Progenitor cell of endocrine pancreas (in vitro differentiated cells): ENCODE data around the gene ADAM12. TPM values are rescaled to one million over a fixed set of nuclear protein-coding genes. Genes with fewer than 3 reads are reported as not detected.

ENCODE experiments used
- DNase-seq: peaks from one replicate; pipeline ENCODE4 v3.0.0; 2021; ENCODE audit warnings: low spot score; ENCODE audit not compliant: unreplicated experiment
- H3K27ac Mint-ChIP-seq: 2 replicates; pipeline ENCODE4 v1.8.0; 2021; ENCODE audit warnings: mild to moderate bottlenecking, moderate library complexity, mixed read lengths
- H3K27me3 Mint-ChIP-seq: 2 replicates; pipeline ENCODE4 v1.8.0; 2021; ENCODE audit warnings: mixed read lengths
- H3K36me3 Mint-ChIP-seq: 2 replicates; pipeline ENCODE4 v1.8.0; 2022; ENCODE audit warnings: mixed read lengths; ENCODE audit not compliant: insufficient read depth
- H3K4me1 Mint-ChIP-seq: 2 replicates; pipeline ENCODE4 v1.8.0; 2021; ENCODE audit warnings: low read depth, mixed read lengths
- H3K4me3 Mint-ChIP-seq: 2 replicates; pipeline ENCODE4 v1.8.0; 2021; ENCODE audit warnings: low read depth, mild to moderate bottlenecking, moderate library complexity, mixed read lengths
- H3K9me3 Mint-ChIP-seq: 2 replicates; pipeline ENCODE4 v1.8.0; 2021; ENCODE audit warnings: low read depth, mixed read lengths
- total RNA-seq: library from RNA; stranded (reverse); gene quantifications from 2 replicates; pipeline ENCODE4 v1.2.1, GENCODE V29; 2021
- TF ChIP-seq, protein P1 (sequence below): fragments of 200-600 bp; sonication (generic); IDR thresholded peaks from one replicate; pipeline ENCODE4 v1.5.0; 2021; ENCODE audit warnings: antibody characterized with exemption, mild to moderate bottlenecking; ENCODE audit not compliant: unreplicated experiment

The ADAM12 gene
- total RNA-seq, 1 donor from 2014 or later = 1.8 TPM

DNA sequence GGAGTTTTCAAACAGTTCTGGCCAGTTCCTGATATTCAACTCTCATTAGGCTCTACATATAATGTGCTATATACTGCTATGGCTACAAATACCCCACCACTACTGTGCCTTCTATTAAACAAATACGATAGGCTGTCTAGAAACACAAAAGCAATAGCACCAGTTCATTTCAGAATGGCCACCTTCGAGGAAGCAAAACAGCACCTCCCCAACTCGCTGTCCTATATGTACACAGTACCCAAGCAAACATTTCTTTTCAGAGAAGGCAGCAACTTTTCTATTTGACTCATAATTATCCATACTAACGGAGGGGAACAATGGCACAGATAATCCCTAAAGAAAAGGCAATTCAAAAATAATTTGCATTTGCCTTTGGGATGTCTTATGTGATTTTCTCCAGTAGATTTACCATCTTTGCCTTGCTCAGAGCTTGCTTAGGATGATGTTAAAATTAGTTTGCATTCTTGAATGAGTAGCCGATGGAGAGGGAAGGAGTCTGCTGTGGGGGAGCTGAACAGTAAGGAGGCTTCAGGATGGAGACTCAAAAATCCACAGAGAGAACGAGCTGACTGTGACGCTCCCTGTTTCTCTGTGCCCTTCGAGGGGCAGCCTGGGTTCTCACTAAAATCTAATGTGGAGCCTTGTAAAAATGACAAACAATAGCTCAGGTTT lies 273.3 kb downstream of the ADAM12 start:
- Mint-ChIP-seq H3K27me3 (peaks cover 7% of the 10 kb centered on the region), H3K9me3 (no peaks in the 10 kb centered on the region), H3K4me1 (peaks cover 9% of the 10 kb centered on the region), H3K4me3 (no peak overlapping the region), H3K36me3 (no peaks in the 10 kb centered on the region), H3K27ac (no peak overlapping the region)
- TF ChIP-seq, protein P1, sequence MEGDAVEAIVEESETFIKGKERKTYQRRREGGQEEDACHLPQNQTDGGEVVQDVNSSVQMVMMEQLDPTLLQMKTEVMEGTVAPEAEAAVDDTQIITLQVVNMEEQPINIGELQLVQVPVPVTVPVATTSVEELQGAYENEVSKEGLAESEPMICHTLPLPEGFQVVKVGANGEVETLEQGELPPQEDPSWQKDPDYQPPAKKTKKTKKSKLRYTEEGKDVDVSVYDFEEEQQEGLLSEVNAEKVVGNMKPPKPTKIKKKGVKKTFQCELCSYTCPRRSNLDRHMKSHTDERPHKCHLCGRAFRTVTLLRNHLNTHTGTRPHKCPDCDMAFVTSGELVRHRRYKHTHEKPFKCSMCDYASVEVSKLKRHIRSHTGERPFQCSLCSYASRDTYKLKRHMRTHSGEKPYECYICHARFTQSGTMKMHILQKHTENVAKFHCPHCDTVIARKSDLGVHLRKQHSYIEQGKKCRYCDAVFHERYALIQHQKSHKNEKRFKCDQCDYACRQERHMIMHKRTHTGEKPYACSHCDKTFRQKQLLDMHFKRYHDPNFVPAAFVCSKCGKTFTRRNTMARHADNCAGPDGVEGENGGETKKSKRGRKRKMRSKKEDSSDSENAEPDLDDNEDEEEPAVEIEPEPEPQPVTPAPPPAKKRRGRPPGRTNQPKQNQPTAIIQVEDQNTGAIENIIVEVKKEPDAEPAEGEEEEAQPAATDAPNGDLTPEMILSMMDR = no peak
- DNase-seq = no peak

DNA sequence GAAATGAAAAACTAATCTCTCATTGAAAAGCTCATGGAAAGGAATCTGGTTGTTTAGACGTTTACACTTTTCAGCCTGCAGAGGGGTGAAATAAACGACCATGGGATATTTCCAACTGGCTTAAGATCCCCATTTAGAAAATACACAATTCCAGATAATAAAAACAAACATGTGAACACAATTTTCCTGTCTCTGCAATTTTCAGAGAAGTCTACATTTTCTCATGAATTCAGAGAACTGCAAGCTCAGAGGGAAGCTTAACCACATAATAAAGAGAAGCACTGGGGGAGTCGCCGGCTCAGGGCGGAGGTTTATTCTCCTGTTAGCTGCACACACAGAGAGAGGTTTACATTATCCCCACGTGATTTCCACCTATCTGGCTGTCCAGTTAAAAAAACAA lies 276.8 kb downstream of the ADAM12 start:
- no peak overlapping the region for H3K4me3 Mint-ChIP-seq
- peaks cover 12% of the 10 kb centered on the region for H3K27me3 Mint-ChIP-seq
- no peaks in the 10 kb centered on the region for H3K9me3 Mint-ChIP-seq
- peaks cover 10% of the 10 kb centered on the region for H3K4me1 Mint-ChIP-seq
- H3K36me3 Mint-ChIP-seq = no peaks in the 10 kb centered on the region
- no peak for DNase-seq
- H3K27ac Mint-ChIP-seq = no peak overlapping the region
- TF ChIP-seq, protein P1 = no peak

DNA sequence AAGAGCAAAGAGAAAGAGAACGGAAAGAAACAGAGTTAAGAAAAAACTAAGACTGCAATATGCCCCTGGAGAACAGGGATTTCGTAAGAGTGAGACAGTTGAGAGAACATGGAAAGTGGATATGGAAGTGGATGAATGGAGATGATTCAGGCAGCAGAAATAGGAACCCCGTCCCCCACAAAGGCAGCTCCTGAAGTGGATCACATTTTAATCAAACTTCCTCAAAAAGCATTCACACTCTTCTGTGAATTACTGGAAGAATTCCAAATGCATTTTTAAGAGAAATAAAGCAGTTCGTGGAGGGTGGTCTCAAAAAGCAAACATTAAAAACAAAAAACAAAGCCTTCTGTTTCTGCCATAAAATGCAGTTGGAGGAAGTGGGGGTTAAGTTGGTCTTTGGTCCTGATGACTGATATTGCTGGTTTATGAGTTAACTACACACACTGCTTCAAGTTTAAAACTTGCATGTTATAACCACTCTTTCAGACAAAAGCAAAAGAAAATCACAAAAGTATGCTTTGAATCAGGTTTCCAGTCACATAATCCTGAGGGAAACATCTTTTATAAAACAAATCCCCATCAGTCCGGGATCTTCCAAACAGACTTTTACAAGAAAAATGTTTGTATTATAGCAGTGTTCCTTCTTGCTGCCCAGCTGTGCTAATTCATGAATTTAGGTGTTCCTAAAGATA lies 277.6 kb downstream of the ADAM12 start:
- H3K27ac Mint-ChIP-seq = no peak overlapping the region

DNA sequence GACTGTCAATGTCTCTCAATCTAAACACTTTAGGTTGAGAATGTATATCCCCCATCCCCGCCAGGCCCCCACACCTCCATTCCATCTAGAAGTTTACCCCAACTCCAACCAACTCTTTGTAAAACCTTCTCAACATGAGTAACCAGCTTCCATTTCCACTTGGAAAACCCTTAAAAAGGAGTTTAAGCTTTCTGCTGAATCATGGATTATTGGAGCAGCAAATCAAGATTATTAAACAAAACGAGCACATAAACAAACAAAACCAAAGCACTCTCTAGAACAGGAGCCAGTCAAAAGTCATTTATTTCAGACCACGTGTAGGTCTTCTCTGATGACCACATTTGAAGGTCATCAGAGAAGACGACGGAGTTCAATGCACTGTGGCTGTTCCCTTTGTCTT lies 278.4 kb downstream of the ADAM12 start:
- H3K27me3 Mint-ChIP-seq = peaks cover 10% of the 10 kb centered on the region
- DNase-seq = no peak
- TF ChIP-seq, protein P1 = no peak
- H3K36me3 Mint-ChIP-seq = no peaks in the 10 kb centered on the region
- peaks cover 4% of the 10 kb centered on the region for H3K4me1 Mint-ChIP-seq
- no peak overlapping the region for H3K4me3 Mint-ChIP-seq
- H3K27ac Mint-ChIP-seq = no peak overlapping the region
- no peaks in the 10 kb centered on the region for H3K9me3 Mint-ChIP-seq

More for the DNA sequence above, 277.6 kb downstream of the ADAM12 start:
- Mint-ChIP-seq H3K4me1 (peaks cover 10% of the 10 kb centered on the region), H3K9me3 (no peaks in the 10 kb centered on the region), H3K36me3 (no peaks in the 10 kb centered on the region), H3K27me3 (peaks cover 10% of the 10 kb centered on the region), H3K4me3 (no peak overlapping the region)
- TF ChIP-seq, protein P1 = no peak
- no peak for DNase-seq

DNA sequence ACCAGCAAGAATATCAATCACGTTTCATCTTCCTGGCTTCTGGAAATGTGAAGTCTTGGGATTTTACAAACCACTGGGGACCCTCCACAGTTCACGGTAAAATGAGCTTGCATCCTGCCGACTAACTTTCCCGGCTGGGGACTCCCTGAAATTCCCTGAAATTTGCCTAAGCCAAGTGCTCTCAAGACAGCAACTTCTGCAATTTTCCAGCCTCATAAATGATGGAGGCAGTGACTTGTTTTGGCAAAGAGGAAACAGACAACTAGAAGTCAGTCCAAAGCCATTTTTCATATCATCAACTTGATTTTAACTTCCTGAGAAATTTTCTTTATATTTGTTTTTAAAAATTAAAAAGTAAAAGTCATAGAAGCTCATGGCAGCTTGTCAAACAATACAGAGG lies 279.6 kb downstream of the ADAM12 start:
- no peaks in the 10 kb centered on the region for H3K9me3 Mint-ChIP-seq
- no peak for DNase-seq
- H3K4me1 Mint-ChIP-seq = peaks cover 1% of the 10 kb centered on the region
- no peak overlapping the region for H3K27ac Mint-ChIP-seq
- H3K36me3 Mint-ChIP-seq = no peaks in the 10 kb centered on the region
- TF ChIP-seq, protein P1 = no peak
- H3K4me3 Mint-ChIP-seq = no peak overlapping the region
- H3K27me3 Mint-ChIP-seq = peaks cover 10% of the 10 kb centered on the region
